ENCODE measurements around the gene MRFAP1.
"Not testable (repeated sequence)": the region's sequence is repeated elsewhere in the genome, so short reads cannot be mapped to it uniquely, and the experiment has no call there.

The MRFAP1 gene

DNA sequence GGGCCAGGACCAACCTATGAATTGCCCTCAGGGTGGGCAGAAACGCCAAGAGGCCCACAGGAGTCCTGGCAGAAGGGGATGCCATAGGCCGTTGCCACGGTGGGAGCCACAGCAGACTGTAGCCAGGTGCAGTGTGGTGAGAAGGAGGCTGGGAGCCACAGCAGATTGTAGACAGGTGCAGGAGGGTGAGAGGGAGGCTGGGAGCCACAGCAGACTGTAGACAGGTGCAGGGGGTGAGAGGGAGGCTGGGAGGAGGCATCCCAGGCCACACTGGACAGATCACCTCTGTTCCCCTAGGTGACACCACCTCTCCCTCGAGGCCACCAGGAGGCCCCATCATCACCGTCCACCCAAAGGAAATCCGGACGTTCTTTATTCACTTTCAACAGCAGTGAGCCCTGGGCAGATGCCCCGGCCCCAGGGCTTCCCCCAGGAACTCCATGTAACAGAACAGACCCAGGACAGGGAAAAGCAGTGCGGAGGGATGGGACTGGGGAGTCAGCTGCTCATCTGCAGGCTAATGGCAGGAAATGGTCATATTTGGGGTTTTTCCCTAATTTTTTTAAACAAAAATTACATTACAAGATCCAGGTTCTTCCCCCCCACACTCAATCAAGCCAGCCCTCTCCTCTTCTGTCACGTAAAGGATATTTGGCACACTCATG is 19.5 kb upstream of the MRFAP1 start:
- DNase-seq (ENCODE audit: low spot score), result no peak
- no peak for TF ChIP-seq CTCF (IDR thresholded peaks at IDR 0.05; ENCODE audit: extremely low read depth, insufficient read depth, missing control alignments)
- in situ Hi-C loops (cut with MboI; ENCODE audit: low pct_unique_long_range_greater_than_20kb, low sequenced_read_pairs, unreplicated experiment), result no loop called here

GRCh38 chr4:6621556-6621927 is 18.9 kb upstream of the MRFAP1 start:
- no peak for TF ChIP-seq CTCF (IDR thresholded peaks at IDR 0.05; ENCODE audit: extremely low read depth, insufficient read depth, missing control alignments)
- in situ Hi-C loops (cut with MboI; ENCODE audit: low pct_unique_long_range_greater_than_20kb, low sequenced_read_pairs, unreplicated experiment), result no loop called here
- DNase-seq (ENCODE audit: low spot score), result no peak

- TF ChIP-seq CTCF (IDR thresholded peaks at IDR 0.05; ENCODE audit: extremely low read depth, insufficient read depth, missing control alignments), result no peak
- in situ Hi-C loops (cut with MboI; ENCODE audit: low pct_unique_long_range_greater_than_20kb, low sequenced_read_pairs, unreplicated experiment), result no loop called here
- DNase-seq (ENCODE audit: low spot score), result no peak
Measured at GRCh38 chr4:6622744-6623143, 17.7 kb upstream of the MRFAP1 start.

GRCh38 chr4:6625256-6625655 is 15.2 kb upstream of the MRFAP1 start:
- DNase-seq (ENCODE audit: low spot score), result no peak
- TF ChIP-seq CTCF (IDR thresholded peaks at IDR 0.05; ENCODE audit: extremely low read depth, insufficient read depth, missing control alignments), result no peak
- in situ Hi-C loops (cut with MboI; ENCODE audit: low pct_unique_long_range_greater_than_20kb, low sequenced_read_pairs, unreplicated experiment), result no loop called here

DNA sequence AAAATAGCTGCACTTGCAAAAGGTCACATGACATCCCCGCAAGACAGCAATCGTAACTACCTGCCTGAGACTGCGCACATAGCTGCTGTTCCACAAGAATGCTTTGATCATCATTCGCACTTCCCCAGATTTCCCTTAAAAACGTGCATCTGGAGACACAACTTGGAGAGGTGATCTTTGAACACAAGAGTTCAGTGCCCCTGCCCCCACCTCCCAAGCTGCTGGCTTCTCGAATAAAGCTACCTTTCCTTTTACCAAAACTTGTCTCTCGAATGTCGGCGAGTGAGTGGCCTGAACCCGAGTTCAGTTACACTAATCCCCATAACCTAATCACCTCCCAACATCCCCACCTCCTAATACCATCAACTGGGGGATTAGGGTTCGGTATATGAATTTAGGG is 14.4 kb upstream of the MRFAP1 start:
- in situ Hi-C loops (cut with MboI; ENCODE audit: low pct_unique_long_range_greater_than_20kb, low sequenced_read_pairs, unreplicated experiment), result no loop called here
- no peak for DNase-seq (ENCODE audit: low spot score)
- no peak for TF ChIP-seq CTCF (IDR thresholded peaks at IDR 0.05; ENCODE audit: extremely low read depth, insufficient read depth, missing control alignments)

- no peak for TF ChIP-seq CTCF (IDR thresholded peaks at IDR 0.05; ENCODE audit: extremely low read depth, insufficient read depth, missing control alignments)
- no peak for DNase-seq (ENCODE audit: low spot score)
- in situ Hi-C loops (cut with MboI; ENCODE audit: low pct_unique_long_range_greater_than_20kb, low sequenced_read_pairs, unreplicated experiment), result no loop called here
Measured at GRCh38 chr4:6627832-6628231, 12.7 kb upstream of the MRFAP1 start.

GRCh38 chr4:6628484-6628883 is 12.0 kb upstream of the MRFAP1 start:
- in situ Hi-C loops (cut with MboI; ENCODE audit: low pct_unique_long_range_greater_than_20kb, low sequenced_read_pairs, unreplicated experiment); DNase-seq (ENCODE audit: low spot score): not testable (repeated sequence)

Measured in GM13977 (cell line).